ENCODE data around the gene LRRC74A.

GRCh38 chr14:76812422-76813383 lies 13.5 kb upstream of the LRRC74A start, which contains the start of gene ANGEL1:
- TF ChIP-seq TAF1 (IDR thresholded peaks at IDR 0.05; ENCODE audit: borderline replicate concordance, insufficient read depth, low read length) (no peak), SIN3A (IDR thresholded peaks at IDR 0.05; ENCODE audit: borderline replicate concordance, insufficient read depth, low read length) (peak; percentile 79; the same call in 1 of the 2 replicates)
